Mesendoderm (in vitro differentiated cells): ENCODE measurements around the gene MCIDAS.

ENCODE experiments used
- DNase-seq: peaks from one replicate; pipeline ENCODE4 v3.0.0; 2013
- H2AK5ac ChIP-seq: 2 replicates; pipeline ENCODE4 v1.6.1; 2013; ENCODE audit warnings: low read length, inconsistent platforms
- H2BK120ac ChIP-seq: 2 replicates; pipeline ENCODE4 v1.6.1; 2013; ENCODE audit warnings: low read depth, mild to moderate bottlenecking, low read length, moderate library complexity, mixed read lengths
- H2BK15ac ChIP-seq: replicated peaks from 2 replicates; pipeline ENCODE4 v1.6.1; 2013; ENCODE audit warnings: low read depth, mild to moderate bottlenecking, moderate library complexity
- H2BK5ac ChIP-seq: 2 replicates; pipeline ENCODE4 v1.6.1; 2013; ENCODE audit warnings: low read length, inconsistent platforms
- H3K18ac ChIP-seq: 2 replicates; pipeline ENCODE4 v1.6.1; 2013; ENCODE audit warnings: mild to moderate bottlenecking, low read length, mixed read lengths
- H3K23ac ChIP-seq: one replicate; pipeline ENCODE4 v1.6.1; 2013; ENCODE audit warnings: low read length
- H3K27ac ChIP-seq: 2 replicates; pipeline ENCODE4 v1.5.1; 2013; ENCODE audit warnings: low read depth, mild to moderate bottlenecking, inconsistent platforms, low read length, moderate library complexity
- H3K27me3 ChIP-seq: 2 replicates; pipeline ENCODE4 v1.6.1; 2013; ENCODE audit warnings: low read length, control low read depth, mild to moderate bottlenecking, inconsistent platforms; ENCODE audit not compliant: insufficient read depth, poor library complexity
- H3K36me3 ChIP-seq: 2 replicates; pipeline ENCODE4 v1.6.1; 2013; ENCODE audit warnings: low read length, inconsistent platforms; ENCODE audit not compliant: control insufficient read depth, insufficient read depth
- H3K4ac ChIP-seq: one replicate; pipeline ENCODE4 v1.6.1; 2013; ENCODE audit warnings: low read depth, mild to moderate bottlenecking, low read length, moderate library complexity
- H3K4me1 ChIP-seq: 2 replicates; pipeline ENCODE4 v1.6.1; 2013; ENCODE audit warnings: low read depth, low read length, inconsistent platforms; ENCODE audit not compliant: control insufficient read depth
- H3K4me2 ChIP-seq: 2 replicates; pipeline ENCODE4 v1.6.1; 2013; ENCODE audit warnings: low read length
- H3K4me3 ChIP-seq: 2 replicates; pipeline ENCODE4 v1.5.1; 2013; ENCODE audit warnings: mild to moderate bottlenecking, low read length
- H3K56ac ChIP-seq: one replicate; pipeline ENCODE4 v1.6.1; 2013; ENCODE audit warnings: low read length
- H3K79me1 ChIP-seq: 2 replicates; pipeline ENCODE4 v1.6.1; 2013; ENCODE audit warnings: low read length, inconsistent platforms
- H3K79me2 ChIP-seq: 2 replicates; pipeline ENCODE4 v1.6.1; 2013; ENCODE audit warnings: mild to moderate bottlenecking, low read length; ENCODE audit not compliant: control insufficient read depth, insufficient read depth
- H3K9ac ChIP-seq: 2 replicates; pipeline ENCODE4 v1.6.1; 2013; ENCODE audit warnings: low read length, inconsistent platforms
- H4K5ac ChIP-seq: one replicate; pipeline ENCODE4 v1.6.1; 2013; ENCODE audit warnings: low read length
- H4K8ac ChIP-seq: one replicate; pipeline ENCODE4 v1.6.1; 2013; ENCODE audit warnings: low read depth, mild to moderate bottlenecking, control low read depth, low read length, moderate library complexity
- WGBS: extraction: QIAGEN DNeasy Blood & Tissue Kit; methylation state at CpG from one replicate; pipeline ENCODE4 v1.1.7; 2013; ENCODE audit warnings: low lambda C conversion rate, missing lambda C conversion rate; ENCODE audit not compliant: insufficient coverage; ENCODE audit errors: extremely low coverage; 5-methylcytosine and 5-hydroxymethylcytosine counted together

MCIDAS gene

GRCh38 chr5:55188656-55189540, 38.2 kb downstream of the MCIDAS start:
- Histone ChIP-seq H2BK15ac (no peak overlapping the region), H3K27me3 (no peaks in the 10 kb centered on the region), H3K27ac (no peak overlapping the region), H2AK5ac (no peak overlapping the region), H3K79me2 (no peaks in the 10 kb centered on the region), H3K18ac (no peak overlapping the region), H4K8ac (no peak overlapping the region), H3K9ac (no peak overlapping the region), H3K23ac (no peak overlapping the region), H3K4ac (no peak overlapping the region), H2BK5ac (no peak overlapping the region), H3K4me1 (no peaks in the 10 kb centered on the region), H3K4me2 (no peak overlapping the region), H3K36me3 (no peaks in the 10 kb centered on the region), H3K79me1 (no peaks in the 10 kb centered on the region), H4K5ac (no peak overlapping the region), H2BK120ac (no peak overlapping the region), H3K56ac (no peak overlapping the region), H3K4me3 (no peak overlapping the region)
- WGBS, result no CpG with 5 or more reads among the region's 6 CpGs
- DNase-seq, result no peak

GRCh38 chr5:55187370-55187769, 39.7 kb downstream of the MCIDAS start:
- WGBS, result no CpG with 5 or more reads among the region's 4 CpGs
- Histone ChIP-seq H2BK5ac (no peak overlapping the region), H4K5ac (no peak overlapping the region), H4K8ac (no peak overlapping the region), H3K27ac (no peak overlapping the region), H3K4me3 (no peak overlapping the region), H3K23ac (no peak overlapping the region), H3K79me2 (no peaks in the 10 kb centered on the region), H3K56ac (no peak overlapping the region), H2BK15ac (no peak overlapping the region), H2AK5ac (no peak overlapping the region), H3K27me3 (peaks cover 1% of the 10 kb centered on the region), H3K4me2 (no peak overlapping the region), H3K18ac (no peak overlapping the region), H3K79me1 (no peaks in the 10 kb centered on the region), H3K4me1 (no peaks in the 10 kb centered on the region), H3K36me3 (no peaks in the 10 kb centered on the region), H3K9ac (no peak overlapping the region), H3K4ac (no peak overlapping the region), H2BK120ac (no peak overlapping the region)
- peak; percentile 45 for DNase-seq

GRCh38 chr5:55180016-55180415, 47.1 kb downstream of the MCIDAS start:
- H3K4me2 ChIP-seq, result no peak overlapping the region
- H3K79me2 ChIP-seq, result no peaks in the 10 kb centered on the region
- H3K18ac ChIP-seq, result no peak overlapping the region
- H3K23ac ChIP-seq, result no peak overlapping the region
- H4K5ac ChIP-seq, result no peak overlapping the region
- no peak overlapping the region for H2BK120ac ChIP-seq
- no peaks in the 10 kb centered on the region for H3K4me1 ChIP-seq
- no peak overlapping the region for H3K4me3 ChIP-seq
- DNase-seq, result no peak
- no peaks in the 10 kb centered on the region for H3K36me3 ChIP-seq
- no peaks in the 10 kb centered on the region for H3K79me1 ChIP-seq
- peaks cover 26% of the 10 kb centered on the region for H3K27me3 ChIP-seq
- no peak overlapping the region for H4K8ac ChIP-seq
- H3K9ac ChIP-seq, result no peak overlapping the region
- H3K27ac ChIP-seq, result no peak overlapping the region
- no peak overlapping the region for H2BK15ac ChIP-seq
- H3K56ac ChIP-seq, result no peak overlapping the region
- H2AK5ac ChIP-seq, result no peak overlapping the region
- WGBS, result no CpG with 5 or more reads among the region's 1 CpG
- H2BK5ac ChIP-seq, result no peak overlapping the region
- no peak overlapping the region for H3K4ac ChIP-seq

- Histone ChIP-seq H3K18ac (no peak overlapping the region), H3K27me3 (peaks cover 32% of the 10 kb centered on the region), H4K5ac (no peak overlapping the region), H3K36me3 (no peaks in the 10 kb centered on the region), H3K79me1 (no peaks in the 10 kb centered on the region), H3K79me2 (no peaks in the 10 kb centered on the region), H3K23ac (no peak overlapping the region), H3K4ac (no peak overlapping the region), H2AK5ac (no peak overlapping the region), H3K4me3 (no peak overlapping the region), H3K27ac (no peak overlapping the region), H2BK120ac (no peak overlapping the region), H3K56ac (no peak overlapping the region), H3K4me2 (no peak overlapping the region), H3K9ac (no peak overlapping the region), H4K8ac (no peak overlapping the region), H2BK5ac (no peak overlapping the region), H2BK15ac (no peak overlapping the region), H3K4me1 (peaks cover 3% of the 10 kb centered on the region)
- no CpG with 5 or more reads among the region's 2 CpGs for WGBS
- no peak for DNase-seq
Measured at GRCh38 chr5:55177078-55177477, 50.0 kb downstream of the MCIDAS start.

GRCh38 chr5:55176176-55176818, 50.8 kb downstream of the MCIDAS start:
- Histone ChIP-seq H3K27ac (no peak overlapping the region), H4K5ac (no peak overlapping the region), H3K4me1 (peaks cover 3% of the 10 kb centered on the region), H3K23ac (peak overlapping the region; percentile 48), H3K36me3 (no peaks in the 10 kb centered on the region), H3K56ac (peak overlapping the region; percentile 74), H3K79me2 (no peaks in the 10 kb centered on the region), H3K4me2 (peak overlapping the region; percentile 89), H2BK15ac (no peak overlapping the region), H2AK5ac (no peak overlapping the region), H2BK120ac (no peak overlapping the region), H3K79me1 (no peaks in the 10 kb centered on the region), H3K27me3 (peaks cover 30% of the 10 kb centered on the region), H4K8ac (no peak overlapping the region), H2BK5ac (no peak overlapping the region), H3K4me3 (peak overlapping the region; percentile 31), H3K18ac (no peak overlapping the region), H3K4ac (no peak overlapping the region), H3K9ac (peak overlapping the region; percentile 65)
- no CpG with 5 or more reads among the region's 44 CpGs for WGBS
- peak; percentile 85 for DNase-seq
